Liver (tissue), 9 donors: ENCODE data around the gene IFI27L1. TPM values are rescaled to one million over a fixed set of nuclear protein-coding genes. Genes with fewer than 3 reads are reported as not detected.

Experiments used
- DNase-seq: peaks from one replicate; pipeline ENCODE4 v3.0.0-alpha.2; 2017; ENCODE audit warnings: low spot score
- H3K27ac ChIP-seq, 2 donors: one replicate each; pipeline ENCODE4 v1.7.0; 2013; ENCODE audit warnings: inconsistent platforms in 2 of 2, low read length in 2 of 2, control low read depth in 1 of 2, low read depth in 1 of 2, mild to moderate bottlenecking in 1 of 2
- H3K27me3 ChIP-seq, 4 donors: one replicate each; pipeline versions ENCODE4 v1.6.1 to v1.7.0; 2013; ENCODE audit warnings: low read length in 3 of 4, inconsistent platforms in 1 of 4, mild to moderate bottlenecking in 1 of 4, moderate library complexity in 1 of 4; ENCODE audit not compliant: control insufficient read depth in 4 of 4, insufficient read depth in 4 of 4
- H3K36me3 ChIP-seq, 4 donors: one replicate each; pipeline versions ENCODE4 v1.6.1 to v1.7.0; 2013; ENCODE audit warnings: low read length in 3 of 4, mild to moderate bottlenecking in 3 of 4, low read depth in 1 of 4, moderate library complexity in 1 of 4; ENCODE audit not compliant: control insufficient read depth in 4 of 4, insufficient read depth in 3 of 4
- H3K4me1 ChIP-seq, 4 donors: one replicate each; pipeline versions ENCODE4 v1.6.1 to v1.7.0; 2013; ENCODE audit warnings: low read length in 3 of 4, mild to moderate bottlenecking in 3 of 4, moderate library complexity in 1 of 4; ENCODE audit not compliant: control insufficient read depth in 4 of 4, insufficient read depth in 4 of 4
- H3K4me3 ChIP-seq, 3 donors: one replicate each; pipeline versions ENCODE4 v1.6.1 to v1.7.0; 2013; ENCODE audit warnings: low read length in 3 of 3, control low read depth in 1 of 3, low read depth in 1 of 3, mild to moderate bottlenecking in 1 of 3
- H3K9ac ChIP-seq, 2 donors: one replicate each; pipeline ENCODE4 v1.7.0; 2013; ENCODE audit warnings: low read length in 2 of 2, mild to moderate bottlenecking in 2 of 2, moderate library complexity in 2 of 2, control low read depth in 1 of 2, low read depth in 1 of 2
- H3K9me3 ChIP-seq, 4 donors: one replicate each; pipeline versions ENCODE4 v1.6.1 to v1.7.0; 2013; ENCODE audit warnings: low read length in 3 of 4; ENCODE audit not compliant: control insufficient read depth in 4 of 4
- EGR1 ChIP-seq, 2 donors: IDR thresholded peaks; 2 replicates each; pipeline ENCODE4 v1.6.1; 2016 to 2018; ENCODE audit warnings: antibody characterized with exemption in 2 of 2, low read depth in 2 of 2
- FOXA1 ChIP-seq: IDR thresholded peaks from 2 replicates; pipeline ENCODE4 v1.6.1; 2016; ENCODE audit warnings: antibody characterized with exemption
- FOXA2 ChIP-seq: IDR thresholded peaks from 2 replicates; pipeline ENCODE4 v1.6.1; 2016; ENCODE audit warnings: antibody characterized with exemption
- GABPA ChIP-seq, 2 donors: IDR thresholded peaks in 1 of 2; conservative IDR thresholded peaks in 1 of 2; 2 replicates each; pipeline ENCODE4 v1.6.1; 2016; ENCODE audit warnings: antibody characterized with exemption in 2 of 2, mild to moderate bottlenecking in 1 of 2, moderate library complexity in 1 of 2
- HNF4A ChIP-seq, 2 donors: conservative IDR thresholded peaks; 2 replicates each; pipeline ENCODE4 v1.6.1; 2016; ENCODE audit warnings: antibody characterized with exemption in 2 of 2, mild to moderate bottlenecking in 2 of 2
- HNF4G ChIP-seq: IDR thresholded peaks from 2 replicates; pipeline ENCODE4 v1.6.1; 2016; ENCODE audit warnings: antibody characterized with exemption
- JUND ChIP-seq, 2 donors: IDR thresholded peaks; 2 replicates each; pipeline ENCODE4 v1.6.1; 2016; ENCODE audit warnings: antibody characterized with exemption in 2 of 2
- NR2F2 ChIP-seq: IDR thresholded peaks from 2 replicates; pipeline ENCODE4 v1.6.1; 2016; ENCODE audit warnings: antibody characterized with exemption
- RAD21 ChIP-seq, 2 donors: IDR thresholded peaks; 2 replicates each; pipeline ENCODE4 v1.6.1; 2016; ENCODE audit warnings: antibody characterized with exemption in 2 of 2, mild to moderate bottlenecking in 2 of 2
- RXRA ChIP-seq, 2 donors: IDR thresholded peaks; 2 replicates each; pipeline ENCODE4 v1.6.1; 2017 to 2018; ENCODE audit warnings: antibody characterized with exemption in 2 of 2, mild to moderate bottlenecking in 1 of 2
- SP1 ChIP-seq: IDR thresholded peaks from 2 replicates; pipeline ENCODE4 v1.6.1; 2018; ENCODE audit warnings: antibody characterized with exemption, mild to moderate bottlenecking
- TAF1 ChIP-seq: conservative IDR thresholded peaks from 2 replicates; pipeline ENCODE4 v1.6.1; 2016; ENCODE audit warnings: antibody characterized with exemption, mild to moderate bottlenecking
- YY1 ChIP-seq: IDR thresholded peaks from 2 replicates; pipeline ENCODE4 v1.6.1; 2016; ENCODE audit warnings: antibody characterized with exemption, mild to moderate bottlenecking
- WGBS: extraction: QIAGEN DNeasy Blood & Tissue Kit; methylation state at CpG from one replicate; pipeline ENCODE4 v1.1.7; 2013; 5-methylcytosine and 5-hydroxymethylcytosine counted together
- polyA plus RNA-seq, 2 donors: library from polyadenylated mRNA; stranded (reverse) in 1 of 2; unstranded in 1 of 2; fragments of 200-250 nt in 1 of 2; fragments of >200 nt in 1 of 2; fragmentation: Nextera tagmentation in 1 of 2; extraction: Ambion mirVana in 1 of 2; gene quantifications; one replicate each; pipeline versions ENCODE4 v1.2.1 to v1.2.3, GENCODE V29; 2013 to 2015
- total RNA-seq, 2 donors: library from RNA; depleted of rRNA; stranded (reverse); fragments of >200 nt; gene quantifications; one replicate each; pipeline ENCODE4 v1.2.3, GENCODE V29; 2014
- TF ChIP-seq, protein P1 (sequence below): fragments of 150-350 bp; IDR thresholded peaks from 2 replicates; pipeline ENCODE4 v1.5.1; 2017; ENCODE audit warnings: improper control_type of control experiment, low read depth, low read length; ENCODE audit not compliant: missing input control
- TF ChIP-seq, protein P2 (sequence below): IDR thresholded peaks from 2 replicates; pipeline ENCODE4 v1.6.1; 2016; ENCODE audit warnings: antibody characterized with exemption
- TF ChIP-seq, protein P3 (sequence below): IDR thresholded peaks from 2 replicates; pipeline ENCODE4 v1.6.1; 2016; ENCODE audit warnings: antibody characterized with exemption, mild to moderate bottlenecking
- donor health status: healthy.
- donor health status: healthy.
- donor health status: healthy.
- donor health status: healthy.
- donor health status: healthy.

IFI27L1 gene
- total and polyA plus RNA-seq, 4 donors = 3.7 to 8.1 (median 5.6) TPM

DNA sequence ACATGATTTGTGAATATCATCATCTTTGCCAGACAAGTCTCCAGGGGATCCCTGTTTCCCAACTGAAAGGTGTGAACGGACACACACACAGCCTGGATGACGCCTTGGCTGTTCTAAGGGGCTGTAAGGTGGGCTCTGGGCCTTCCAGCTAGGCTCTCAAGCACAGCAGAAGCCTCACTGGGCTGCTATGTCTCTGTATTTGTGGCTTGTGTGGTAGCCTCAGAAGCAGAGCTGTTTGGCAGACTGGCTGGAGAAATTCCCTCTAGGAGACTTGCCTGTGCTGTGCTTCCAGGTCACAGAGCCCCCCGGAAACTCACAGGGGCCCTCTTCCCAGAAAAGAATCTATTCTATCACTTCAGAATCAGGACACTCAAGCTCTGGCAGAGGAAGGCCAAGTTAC lies 33.5 kb upstream of the IFI27L1 start:
- peaks cover 8 to 75% (median 45%) of the 10 kb centered on the region in 4 donors for H3K36me3 ChIP-seq
- peaks cover 0 to 15% (median 4%) of the 10 kb centered on the region in 4 donors for H3K4me1 ChIP-seq
- H3K9ac ChIP-seq = no peak overlapping the region
- 97% methylated on average over 3 of the region's 3 CpGs for WGBS
- no peak for DNase-seq
- H3K27ac ChIP-seq = no peak overlapping the region
- no peak overlapping the region for H3K4me3 ChIP-seq
- TF ChIP-seq TAF1 (no peak), FOXA1 (no peak), RAD21 (IDR thresholded peaks at IDR 0.05) (no peak), RXRA (IDR thresholded peaks at IDR 0.05) (no peak), SP1 (no peak), NR2F2 (no peak), FOXA2 (no peak), HNF4G (no peak), EGR1 (IDR thresholded peaks at IDR 0.05; ENCODE audit: low read depth in 2 of 2) (no peak), YY1 (no peak), HNF4A (conservative IDR thresholded peaks at IDR 0.05) (no peak)
- TF ChIP-seq, protein P1, sequence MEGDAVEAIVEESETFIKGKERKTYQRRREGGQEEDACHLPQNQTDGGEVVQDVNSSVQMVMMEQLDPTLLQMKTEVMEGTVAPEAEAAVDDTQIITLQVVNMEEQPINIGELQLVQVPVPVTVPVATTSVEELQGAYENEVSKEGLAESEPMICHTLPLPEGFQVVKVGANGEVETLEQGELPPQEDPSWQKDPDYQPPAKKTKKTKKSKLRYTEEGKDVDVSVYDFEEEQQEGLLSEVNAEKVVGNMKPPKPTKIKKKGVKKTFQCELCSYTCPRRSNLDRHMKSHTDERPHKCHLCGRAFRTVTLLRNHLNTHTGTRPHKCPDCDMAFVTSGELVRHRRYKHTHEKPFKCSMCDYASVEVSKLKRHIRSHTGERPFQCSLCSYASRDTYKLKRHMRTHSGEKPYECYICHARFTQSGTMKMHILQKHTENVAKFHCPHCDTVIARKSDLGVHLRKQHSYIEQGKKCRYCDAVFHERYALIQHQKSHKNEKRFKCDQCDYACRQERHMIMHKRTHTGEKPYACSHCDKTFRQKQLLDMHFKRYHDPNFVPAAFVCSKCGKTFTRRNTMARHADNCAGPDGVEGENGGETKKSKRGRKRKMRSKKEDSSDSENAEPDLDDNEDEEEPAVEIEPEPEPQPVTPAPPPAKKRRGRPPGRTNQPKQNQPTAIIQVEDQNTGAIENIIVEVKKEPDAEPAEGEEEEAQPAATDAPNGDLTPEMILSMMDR = no peak
- TF ChIP-seq, protein P2, sequence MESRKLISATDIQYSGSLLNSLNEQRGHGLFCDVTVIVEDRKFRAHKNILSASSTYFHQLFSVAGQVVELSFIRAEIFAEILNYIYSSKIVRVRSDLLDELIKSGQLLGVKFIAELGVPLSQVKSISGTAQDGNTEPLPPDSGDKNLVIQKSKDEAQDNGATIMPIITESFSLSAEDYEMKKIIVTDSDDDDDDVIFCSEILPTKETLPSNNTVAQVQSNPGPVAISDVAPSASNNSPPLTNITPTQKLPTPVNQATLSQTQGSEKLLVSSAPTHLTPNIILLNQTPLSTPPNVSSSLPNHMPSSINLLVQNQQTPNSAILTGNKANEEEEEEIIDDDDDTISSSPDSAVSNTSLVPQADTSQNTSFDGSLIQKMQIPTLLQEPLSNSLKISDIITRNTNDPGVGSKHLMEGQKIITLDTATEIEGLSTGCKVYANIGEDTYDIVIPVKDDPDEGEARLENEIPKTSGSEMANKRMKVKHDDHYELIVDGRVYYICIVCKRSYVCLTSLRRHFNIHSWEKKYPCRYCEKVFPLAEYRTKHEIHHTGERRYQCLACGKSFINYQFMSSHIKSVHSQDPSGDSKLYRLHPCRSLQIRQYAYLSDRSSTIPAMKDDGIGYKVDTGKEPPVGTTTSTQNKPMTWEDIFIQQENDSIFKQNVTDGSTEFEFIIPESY = no peak
- TF ChIP-seq, protein P3, sequence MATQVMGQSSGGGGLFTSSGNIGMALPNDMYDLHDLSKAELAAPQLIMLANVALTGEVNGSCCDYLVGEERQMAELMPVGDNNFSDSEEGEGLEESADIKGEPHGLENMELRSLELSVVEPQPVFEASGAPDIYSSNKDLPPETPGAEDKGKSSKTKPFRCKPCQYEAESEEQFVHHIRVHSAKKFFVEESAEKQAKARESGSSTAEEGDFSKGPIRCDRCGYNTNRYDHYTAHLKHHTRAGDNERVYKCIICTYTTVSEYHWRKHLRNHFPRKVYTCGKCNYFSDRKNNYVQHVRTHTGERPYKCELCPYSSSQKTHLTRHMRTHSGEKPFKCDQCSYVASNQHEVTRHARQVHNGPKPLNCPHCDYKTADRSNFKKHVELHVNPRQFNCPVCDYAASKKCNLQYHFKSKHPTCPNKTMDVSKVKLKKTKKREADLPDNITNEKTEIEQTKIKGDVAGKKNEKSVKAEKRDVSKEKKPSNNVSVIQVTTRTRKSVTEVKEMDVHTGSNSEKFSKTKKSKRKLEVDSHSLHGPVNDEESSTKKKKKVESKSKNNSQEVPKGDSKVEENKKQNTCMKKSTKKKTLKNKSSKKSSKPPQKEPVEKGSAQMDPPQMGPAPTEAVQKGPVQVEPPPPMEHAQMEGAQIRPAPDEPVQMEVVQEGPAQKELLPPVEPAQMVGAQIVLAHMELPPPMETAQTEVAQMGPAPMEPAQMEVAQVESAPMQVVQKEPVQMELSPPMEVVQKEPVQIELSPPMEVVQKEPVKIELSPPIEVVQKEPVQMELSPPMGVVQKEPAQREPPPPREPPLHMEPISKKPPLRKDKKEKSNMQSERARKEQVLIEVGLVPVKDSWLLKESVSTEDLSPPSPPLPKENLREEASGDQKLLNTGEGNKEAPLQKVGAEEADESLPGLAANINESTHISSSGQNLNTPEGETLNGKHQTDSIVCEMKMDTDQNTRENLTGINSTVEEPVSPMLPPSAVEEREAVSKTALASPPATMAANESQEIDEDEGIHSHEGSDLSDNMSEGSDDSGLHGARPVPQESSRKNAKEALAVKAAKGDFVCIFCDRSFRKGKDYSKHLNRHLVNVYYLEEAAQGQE = no peak
- no peaks in the 10 kb centered on the region for H3K9me3 ChIP-seq
- no peaks in the 10 kb centered on the region for H3K27me3 ChIP-seq

DNA sequence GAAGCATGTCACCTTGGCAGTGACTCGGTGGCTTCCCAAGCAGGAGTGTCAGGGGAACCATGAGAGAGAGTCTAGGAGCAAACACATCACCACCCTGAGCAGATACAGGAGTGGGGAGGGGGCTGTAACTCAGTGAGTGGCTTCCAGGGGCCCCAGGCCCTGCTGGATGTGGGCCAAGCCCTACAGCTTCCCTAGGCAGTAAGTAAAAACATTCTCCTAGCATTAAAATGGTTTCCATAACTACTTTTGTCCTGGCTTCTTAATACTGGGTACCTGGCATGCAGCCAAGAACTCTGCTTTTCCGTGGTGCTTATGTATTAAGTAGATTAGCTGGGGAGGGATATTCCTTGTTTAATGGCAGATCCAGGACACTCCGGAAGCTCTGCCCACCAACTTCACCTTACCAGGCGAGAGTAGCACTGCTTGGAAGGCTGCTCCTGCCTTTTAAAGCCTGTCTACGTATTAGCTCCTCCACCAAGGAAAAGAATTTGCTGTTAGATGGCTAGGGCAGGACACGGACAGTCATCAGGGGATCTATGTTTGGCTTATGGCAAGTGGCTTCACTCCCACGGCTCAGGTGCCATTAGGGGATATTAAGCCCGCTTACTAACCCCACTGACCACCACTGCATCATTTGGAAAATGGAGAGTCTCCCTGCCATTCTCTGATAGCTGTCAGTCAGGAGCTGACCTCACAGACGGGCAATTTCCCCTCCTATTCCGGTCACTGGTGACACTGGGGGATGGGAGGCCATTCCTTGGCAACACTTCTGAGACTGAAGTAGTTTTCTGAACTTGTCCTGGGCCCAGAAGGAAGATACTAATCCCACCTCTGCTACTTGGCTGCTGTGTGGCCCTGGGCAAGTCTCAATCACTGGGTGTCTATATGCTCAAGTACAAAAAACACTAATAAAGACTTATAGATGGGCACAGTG lies 32.2 kb upstream of the IFI27L1 start:
- H3K4me1 ChIP-seq = peaks cover 0 to 14% (median 3%) of the 10 kb centered on the region in 4 donors
- no peak overlapping the region for H3K9ac ChIP-seq
- H3K4me3 ChIP-seq = no peak overlapping the region
- no peaks in the 10 kb centered on the region for H3K27me3 ChIP-seq
- H3K36me3 ChIP-seq = peaks cover 8 to 81% (median 50%) of the 10 kb centered on the region in 4 donors
- DNase-seq = no peak
- H3K9me3 ChIP-seq = no peaks in the 10 kb centered on the region
- H3K27ac ChIP-seq = no peak overlapping the region
- 90% methylated on average over 10 of the region's 10 CpGs for WGBS
- TF ChIP-seq RAD21 (IDR thresholded peaks at IDR 0.05) (no peak), HNF4G (no peak), YY1 (no peak), NR2F2 (no peak), EGR1 (IDR thresholded peaks at IDR 0.05; ENCODE audit: low read depth in 2 of 2) (no peak), JUND (IDR thresholded peaks at IDR 0.05) (no peak), FOXA2 (no peak), GABPA (IDR thresholded peaks at IDR 0.05 in 1 of 2, conservative IDR thresholded peaks at IDR 0.05 in 1 of 2) (no peak), FOXA1 (no peak), TAF1 (no peak), HNF4A (conservative IDR thresholded peaks at IDR 0.05) (no peak)
- TF ChIP-seq, protein P2 = no peak
- TF ChIP-seq, protein P3 = no peak
